K562 (cell line): ENCODE data around the gene KIFAP3. TPM values are rescaled to one million over a fixed set of nuclear protein-coding genes. Genes with fewer than 3 reads are reported as not detected.

ENCODE experiments used
- ASH1L ChIP-seq: fragments of 450-650 bp; IDR thresholded peaks from 2 replicates; pipeline ENCODE4 v1.6.1; 2018; ENCODE audit warnings: borderline replicate concordance, mild to moderate bottlenecking, low read depth; ENCODE audit not compliant: partially characterized antibody
- BCL6 ChIP-seq: fragments of 250-450 bp; sonication (Bioruptor Pico); IDR thresholded peaks from 2 replicates; pipeline ENCODE4 v1.4.0; 2020
- DPF2 ChIP-seq: fragments of 450-650 bp; IDR thresholded peaks from 2 replicates; pipeline ENCODE4 v1.6.1; 2016
- EP300 ChIP-seq: IDR thresholded peaks from 2 replicates; pipeline ENCODE4 v1.6.1; 2012; ENCODE audit warnings: low read length, improper control_type of control experiment
- HMBOX1 ChIP-seq: sonication (generic); IDR thresholded peaks from 2 replicates; pipeline ENCODE4 v1.6.1; 2016
- KDM1A ChIP-seq, 2 experiments: fragments of 450-650 bp; IDR thresholded peaks; 2 replicates each; pipeline ENCODE4 v1.6.1; 2016; ENCODE audit warnings: mild to moderate bottlenecking in 2 of 2
- LEF1 ChIP-seq: fragments of 450-650 bp; IDR thresholded peaks from 2 replicates; pipeline ENCODE4 v1.6.1; 2016; ENCODE audit warnings: mild to moderate bottlenecking
- NFRKB ChIP-seq: fragments of 450-650 bp; IDR thresholded peaks from 2 replicates; pipeline ENCODE4 v1.6.1; 2016; ENCODE audit warnings: low read depth
- NONO ChIP-seq, 2 experiments: fragments of 200-400 bp in 1 of 2; fragments of 450-650 bp in 1 of 2; formaldehyde crosslinking in 1 of 2; IDR thresholded peaks; 2 replicates each; pipeline ENCODE4 v1.6.1; 2017; ENCODE audit warnings: low read depth in 2 of 2, mild to moderate bottlenecking in 2 of 2, moderate library complexity in 2 of 2, low read length in 1 of 2
- SIN3B ChIP-seq: fragments of 450-650 bp; IDR thresholded peaks from 2 replicates; pipeline ENCODE4 v1.6.1; 2017; ENCODE audit warnings: low read depth, mild to moderate bottlenecking, moderate library complexity
- TCF15 ChIP-seq: fragments of 250-450 bp; sonication (Bioruptor Pico); IDR thresholded peaks from 2 replicates; pipeline ENCODE4 v1.8.0; 2022; ENCODE audit warnings: moderate library complexity, mild to moderate bottlenecking, inconsistent platforms
- ZBTB1 ChIP-seq: sonication (generic); formaldehyde crosslinking; IDR thresholded peaks from 2 replicates; pipeline ENCODE4 v1.8.1; 2023; ENCODE audit warnings: missing genetic modification reagents, low read depth, mild to moderate bottlenecking, borderline replicate concordance
- ZNF133 ChIP-seq: fragments of 250-450 bp; sonication (Bioruptor Pico); IDR thresholded peaks from 2 replicates; pipeline ENCODE4 v1.4.0; 2020; ENCODE audit warnings: mild to moderate bottlenecking
- polyA plus RNA-seq, 8 experiments: library from polyadenylated mRNA; depleted of rRNA in 4 of 8; stranded (reverse) in 5 of 8; unstranded in 3 of 8; fragments of >200 nt; fragmentation: Nextera tagmentation in 2 of 8; fragmentation: Illumina TruSeq in 1 of 8; extraction: Ambion mirVana in 2 of 8; extraction: Trizol in 1 of 8; gene quantifications; 2 replicates each; pipeline versions ENCODE4 v1.2.1 to v1.2.3, GENCODE V29; 2011 to 2014; ENCODE audit warnings: inconsistent platforms in 1 of 8, missing spikeins in 1 of 8
- total RNA-seq, 7 experiments: library from RNA; depleted of rRNA in 6 of 7; stranded (reverse); fragments of >200 nt in 6 of 7; fragmentation: Illumina TruSeq in 2 of 7; extraction: Trizol in 2 of 7; gene quantifications; 2 replicates each; pipeline versions ENCODE4 v1.2.1 to v1.2.3, GENCODE V29; 2011 to 2021; ENCODE audit warnings: low replicate concordance in 1 of 7
- TF ChIP-seq, protein P1 (sequence below): fragments of 450-650 bp; IDR thresholded peaks from one replicate; pipeline ENCODE4 v1.6.1; 2018; ENCODE audit warnings: mild to moderate bottlenecking, moderate library complexity; ENCODE audit not compliant: partially characterized antibody
- TF ChIP-seq, protein P2 (sequence below), 2 experiments: fragments of 450-650 bp in 1 of 2; sonication (generic) in 1 of 2; formaldehyde crosslinking in 1 of 2; IDR thresholded peaks in 1 of 2; conservative IDR thresholded peaks in 1 of 2; 2 replicates each; pipeline versions ENCODE4 v1.6.1 to v1.8.1; 2016 to 2023; ENCODE audit warnings: mild to moderate bottlenecking in 2 of 2, moderate library complexity in 2 of 2, inconsistent platforms in 1 of 2, missing genetic modification reagents in 1 of 2
- TF ChIP-seq, protein P3 (sequence below): fragments of 250-450 bp; sonication (Bioruptor Pico); IDR thresholded peaks from 2 replicates; pipeline ENCODE4 v1.8.0; 2022; ENCODE audit warnings: inconsistent platforms
- TF ChIP-seq, protein P4 (sequence below), 2 experiments: IDR thresholded peaks in 1 of 2; conservative IDR thresholded peaks in 1 of 2; 2 replicates each; pipeline ENCODE4 v1.6.1; 2016; ENCODE audit warnings: low read depth in 2 of 2, mild to moderate bottlenecking in 1 of 2, missing compliant biosample characterization in 1 of 2, missing genetic modification characterization in 1 of 2, moderate library complexity in 1 of 2

The KIFAP3 gene
- total and polyA plus RNA-seq, 9 of the 15 experiments (the other 6 are each of a cell fraction or from before 2014, with no cell fraction given): 8.8 to 17.5 (median 11.8) TPM

DNA sequence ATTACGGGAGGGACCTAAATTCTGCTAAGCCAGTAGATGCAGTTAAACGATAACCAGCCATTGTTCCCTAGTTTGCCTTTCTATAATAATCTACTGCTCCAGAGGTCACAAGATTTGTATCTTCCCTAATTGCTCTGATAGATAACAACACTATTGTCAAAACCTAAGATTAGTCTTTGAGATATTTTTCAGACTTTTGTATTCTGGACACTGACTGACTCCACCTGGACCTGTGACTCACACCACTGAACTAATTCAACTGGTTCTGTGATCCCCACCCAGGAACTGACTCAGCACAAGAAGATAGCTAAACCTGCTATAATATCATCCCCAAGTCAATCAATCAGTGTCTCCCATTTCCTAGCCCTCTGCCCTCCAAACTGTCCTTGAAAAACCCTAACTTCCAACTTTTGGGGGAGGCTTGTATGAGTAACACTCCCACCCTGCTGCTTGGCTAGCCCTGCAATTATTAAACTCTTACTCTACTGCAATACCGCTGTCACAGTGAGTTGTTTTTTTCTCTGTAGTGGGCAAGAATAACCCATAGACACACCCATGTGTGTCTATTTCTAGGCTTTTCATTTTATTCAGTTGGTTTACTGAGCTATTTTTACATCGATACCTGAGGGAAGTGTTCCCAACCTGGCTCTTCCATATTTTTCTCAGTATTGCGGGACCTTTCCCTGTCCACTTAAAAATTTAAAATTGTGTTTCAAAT lies 11.2 kb downstream of the KIFAP3 start (continued):
- peak; percentile 54; the same call in 1 of the 2 replicates for TF ChIP-seq HMBOX1
- no peak for TF ChIP-seq LEF1
- TF ChIP-seq, protein P1, sequence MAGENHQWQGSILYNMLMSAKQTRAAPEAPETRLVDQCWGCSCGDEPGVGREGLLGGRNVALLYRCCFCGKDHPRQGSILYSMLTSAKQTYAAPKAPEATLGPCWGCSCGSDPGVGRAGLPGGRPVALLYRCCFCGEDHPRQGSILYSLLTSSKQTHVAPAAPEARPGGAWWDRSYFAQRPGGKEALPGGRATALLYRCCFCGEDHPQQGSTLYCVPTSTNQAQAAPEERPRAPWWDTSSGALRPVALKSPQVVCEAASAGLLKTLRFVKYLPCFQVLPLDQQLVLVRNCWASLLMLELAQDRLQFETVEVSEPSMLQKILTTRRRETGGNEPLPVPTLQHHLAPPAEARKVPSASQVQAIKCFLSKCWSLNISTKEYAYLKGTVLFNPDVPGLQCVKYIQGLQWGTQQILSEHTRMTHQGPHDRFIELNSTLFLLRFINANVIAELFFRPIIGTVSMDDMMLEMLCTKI: no peak
- TF ChIP-seq, protein P2, sequence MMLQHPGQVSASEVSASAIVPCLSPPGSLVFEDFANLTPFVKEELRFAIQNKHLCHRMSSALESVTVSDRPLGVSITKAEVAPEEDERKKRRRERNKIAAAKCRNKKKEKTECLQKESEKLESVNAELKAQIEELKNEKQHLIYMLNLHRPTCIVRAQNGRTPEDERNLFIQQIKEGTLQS (IDR thresholded peaks at IDR 0.05): peak; percentile 57; the same call in 1 of the 2 replicates
- TF ChIP-seq, protein P2 (CRISPR knock-in tag; conservative IDR thresholded peaks at IDR 0.05): no peak
- no peak for TF ChIP-seq ASH1L
- TF ChIP-seq NFRKB: no peak
- peak; percentile 42 to 53; a peak in 3 of 4 replicates for TF ChIP-seq KDM1A (IDR thresholded peaks at IDR 0.05)
- TF ChIP-seq NONO (IDR thresholded peaks at IDR 0.05; ENCODE audit: low read depth in 2 of 2, low read length in 1 of 2): no peak
- peak; percentile 61 for TF ChIP-seq DPF2
- TF ChIP-seq, protein P3, sequence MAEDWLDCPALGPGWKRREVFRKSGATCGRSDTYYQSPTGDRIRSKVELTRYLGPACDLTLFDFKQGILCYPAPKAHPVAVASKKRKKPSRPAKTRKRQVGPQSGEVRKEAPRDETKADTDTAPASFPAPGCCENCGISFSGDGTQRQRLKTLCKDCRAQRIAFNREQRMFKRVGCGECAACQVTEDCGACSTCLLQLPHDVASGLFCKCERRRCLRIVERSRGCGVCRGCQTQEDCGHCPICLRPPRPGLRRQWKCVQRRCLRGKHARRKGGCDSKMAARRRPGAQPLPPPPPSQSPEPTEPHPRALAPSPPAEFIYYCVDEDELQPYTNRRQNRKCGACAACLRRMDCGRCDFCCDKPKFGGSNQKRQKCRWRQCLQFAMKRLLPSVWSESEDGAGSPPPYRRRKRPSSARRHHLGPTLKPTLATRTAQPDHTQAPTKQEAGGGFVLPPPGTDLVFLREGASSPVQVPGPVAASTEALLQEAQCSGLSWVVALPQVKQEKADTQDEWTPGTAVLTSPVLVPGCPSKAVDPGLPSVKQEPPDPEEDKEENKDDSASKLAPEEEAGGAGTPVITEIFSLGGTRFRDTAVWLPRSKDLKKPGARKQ (CRISPR knock-in tag): no peak
- no peak for TF ChIP-seq BCL6 (CRISPR knock-in tag)
- TF ChIP-seq TCF15 (CRISPR knock-in tag): no peak
- no peak for TF ChIP-seq ZNF133 (CRISPR knock-in tag)
- TF ChIP-seq, protein P4, sequence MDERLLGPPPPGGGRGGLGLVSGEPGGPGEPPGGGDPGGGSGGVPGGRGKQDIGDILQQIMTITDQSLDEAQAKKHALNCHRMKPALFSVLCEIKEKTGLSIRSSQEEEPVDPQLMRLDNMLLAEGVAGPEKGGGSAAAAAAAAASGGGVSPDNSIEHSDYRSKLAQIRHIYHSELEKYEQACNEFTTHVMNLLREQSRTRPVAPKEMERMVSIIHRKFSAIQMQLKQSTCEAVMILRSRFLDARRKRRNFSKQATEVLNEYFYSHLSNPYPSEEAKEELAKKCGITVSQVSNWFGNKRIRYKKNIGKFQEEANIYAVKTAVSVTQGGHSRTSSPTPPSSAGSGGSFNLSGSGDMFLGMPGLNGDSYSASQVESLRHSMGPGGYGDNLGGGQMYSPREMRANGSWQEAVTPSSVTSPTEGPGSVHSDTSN (CRISPR knock-in tag; IDR thresholded peaks at IDR 0.05; ENCODE audit: low read depth): no peak
- TF ChIP-seq, protein P4 (tag; conservative IDR thresholded peaks at IDR 0.05; ENCODE audit: low read depth): no peak; the same call in 1 of the 2 replicates
- no peak for TF ChIP-seq ZBTB1 (CRISPR knock-in tag)
- no peak for TF ChIP-seq SIN3B
- TF ChIP-seq EP300: no peak; the same call in 1 of the 2 replicates
